Keratinocyte (primary cell): ENCODE measurements around the gene SCP2. TPM values are rescaled to one million over a fixed set of nuclear protein-coding genes. Genes with fewer than 3 reads are reported as not detected.

Source experiments
- DNase-seq: peaks from one replicate; pipeline ENCODE4 v3.0.0-alpha.2; 2011; ENCODE audit warnings: low read depth, missing footprints, low spot score
- FAIRE-seq: peaks from 2 replicates; lab custom pipeline; 2011; peaks lifted over from hg19 to GRCh38; lab: Jason Lieb, UNC
- H2AFZ ChIP-seq: 2 replicates; pipeline ENCODE4 v1.6.0; 2012; ENCODE audit warnings: low read length, control low read depth, inconsistent platforms; ENCODE audit not compliant: control insufficient read depth
- H3K27ac ChIP-seq: 2 replicates; pipeline ENCODE4 v1.5.1; 2011; ENCODE audit warnings: low read length; ENCODE audit not compliant: control insufficient read depth, insufficient read depth
- H3K27me3 ChIP-seq: 3 replicates; pipeline ENCODE4 v1.6.0; 2011; ENCODE audit warnings: low read length; ENCODE audit not compliant: control insufficient read depth, insufficient read depth; ENCODE audit errors: extremely low read depth
- H3K36me3 ChIP-seq, 2 experiments: 2 replicates in 1 of 2; 3 replicates in 1 of 2; pipeline ENCODE4 v1.5.1; 2011; ENCODE audit warnings: low read length in 2 of 2, mild to moderate bottlenecking in 1 of 2; ENCODE audit not compliant: control insufficient read depth in 2 of 2, insufficient read depth in 2 of 2; ENCODE audit errors: extremely low read depth in 1 of 2
- H3K4me1 ChIP-seq: 3 replicates; pipeline ENCODE4 v1.5.1; 2011; ENCODE audit warnings: low read length; ENCODE audit not compliant: control insufficient read depth, insufficient read depth; ENCODE audit errors: extremely low read depth
- H3K4me2 ChIP-seq: 3 replicates; pipeline ENCODE4 v1.6.0; 2011; ENCODE audit warnings: low read depth, low read length; ENCODE audit not compliant: control insufficient read depth, insufficient read depth; ENCODE audit errors: extremely low read depth
- H3K4me3 ChIP-seq, 3 experiments: fragments of 200-600 bp in 1 of 3; sonication (generic) in 1 of 3; 2 replicates in 2 of 3; 3 replicates in 1 of 3; pipeline ENCODE4 v1.5.1; 2011 to 2016; ENCODE audit warnings: low read length in 3 of 3, mild to moderate bottlenecking in 3 of 3, control low read depth in 2 of 3, inconsistent platforms in 1 of 3, low read depth in 1 of 3, mixed read lengths in 1 of 3, mixed run types in 1 of 3, moderate library complexity in 1 of 3; ENCODE audit not compliant: control insufficient read depth in 2 of 3, insufficient read depth in 2 of 3; ENCODE audit errors: extremely low read depth in 1 of 3
- H3K79me2 ChIP-seq: 2 replicates; pipeline ENCODE4 v1.6.0; 2012; ENCODE audit warnings: low read length; ENCODE audit not compliant: control insufficient read depth, insufficient read depth
- H3K9ac ChIP-seq: 3 replicates; pipeline ENCODE4 v1.6.0; 2011; ENCODE audit warnings: low read length; ENCODE audit not compliant: control insufficient read depth, insufficient read depth; ENCODE audit errors: extremely low read depth
- H3K9me1 ChIP-seq: 3 replicates; pipeline ENCODE4 v1.6.0; 2011; ENCODE audit warnings: low read length; ENCODE audit not compliant: control insufficient read depth, insufficient read depth; ENCODE audit errors: extremely low read depth
- H3K9me3 ChIP-seq: 2 replicates; pipeline ENCODE4 v1.5.1; 2012; ENCODE audit warnings: low read depth, low read length; ENCODE audit not compliant: control insufficient read depth
- H4K20me1 ChIP-seq: 3 replicates; pipeline ENCODE4 v1.6.0; 2011; ENCODE audit warnings: low read length; ENCODE audit not compliant: control insufficient read depth, insufficient read depth; ENCODE audit errors: extremely low read depth
- CTCF ChIP-seq, 3 experiments: IDR thresholded peaks in 1 of 3; conservative IDR thresholded peaks in 1 of 3; optimal IDR thresholded peaks in 1 of 3; 2 replicates in 2 of 3; 3 replicates in 1 of 3; pipeline versions ENCODE3 to v1.5.1; 2011; ENCODE audit warnings: low read length in 3 of 3, mild to moderate bottlenecking in 3 of 3, moderate library complexity in 2 of 3, control low read depth in 1 of 3, inconsistent platforms in 1 of 3; ENCODE audit not compliant: insufficient read depth in 2 of 3; ENCODE audit errors: extremely low read depth in 1 of 3
- EZH2 ChIP-seq: IDR thresholded peaks from one replicate; pipeline ENCODE4 v1.6.1; 2012; ENCODE audit warnings: inconsistent platforms, mild to moderate bottlenecking, low read length, moderate library complexity
- dilution Hi-C: fragments of 300-500 bp; cut with MboI; formaldehyde crosslinking; loops from one replicate; pipeline ENCODE4 v1.7.0; 2020; ENCODE audit warnings: low sequenced_read_pairs; ENCODE audit not compliant: extremely low pct_ligation_motif_present
- polyA plus RNA-seq, 5 experiments: library from polyadenylated mRNA; depleted of rRNA in 3 of 5; stranded (reverse) in 3 of 5; stranded (forward) in 1 of 5; unstranded in 1 of 5; fragments of >200 nt; gene quantifications; 1 replicate in 1 of 5; 2 replicates in 3 of 5; 3 replicates in 1 of 5; pipeline versions ENCODE4 v1.2.1 to v1.2.3, GENCODE V29; 2011 to 2012; ENCODE audit warnings: missing spikeins in 2 of 5, low read depth in 1 of 5, low replicate concordance in 1 of 5

SCP2 gene
- polyA plus RNA-seq, 1 donor (not counting 4 experiments of a cell fraction or from before 2014, with no cell fraction given): 116 TPM

- Histone ChIP-seq H3K27ac (no peak overlapping the region), H4K20me1 (no peaks in the 10 kb centered on the region), H2AFZ (no peak overlapping the region), H3K9me3 (no peaks in the 10 kb centered on the region), H3K79me2 (no peaks in the 10 kb centered on the region), H3K27me3 (no peaks in the 10 kb centered on the region), H3K4me2 (no peak overlapping the region), H3K9me1 (no peaks in the 10 kb centered on the region), H3K4me1 (no peaks in the 10 kb centered on the region), H3K9ac (no peak overlapping the region), H3K4me3 (no peak overlapping the region), H3K36me3 (peaks cover 3 to 9% of the 10 kb centered on the region in 2 experiments)
- FAIRE-seq: no peak
- dilution Hi-C loops: no loop called here
- TF ChIP-seq CTCF (optimal IDR thresholded peaks at IDR 0.05 in 1 of 3, IDR thresholded peaks at IDR 0.05 in 1 of 3, conservative IDR thresholded peaks at IDR 0.05 in 1 of 3; ENCODE audit: extremely low read depth in 1 of 3, insufficient read depth in 2 of 3, low read length in 3 of 3) (no peak), EZH2 (no peak)
- no peak for DNase-seq
These were observed 26.7 kb upstream of the SCP2 start for GRCh38 chr1:52900402-52900801.

- Histone ChIP-seq H3K4me1 (no peaks in the 10 kb centered on the region), H3K36me3 (peaks cover 2 to 9% of the 10 kb centered on the region in 2 experiments)
These were observed 25.7 kb upstream of the SCP2 start for GRCh38 chr1:52901384-52901783.

More at GRCh38 chr1:52901384-52901783, 25.7 kb upstream of the SCP2 start:
- DNase-seq: no peak
- no peak overlapping the region for H3K4me3 ChIP-seq
- H3K27me3 ChIP-seq: no peaks in the 10 kb centered on the region
- no peaks in the 10 kb centered on the region for H3K9me1 ChIP-seq
- H4K20me1 ChIP-seq: no peaks in the 10 kb centered on the region
- H3K79me2 ChIP-seq: no peaks in the 10 kb centered on the region
- H3K9me3 ChIP-seq: no peaks in the 10 kb centered on the region
- dilution Hi-C loops: no loop called here
- no peak for FAIRE-seq
- H2AFZ ChIP-seq: no peak overlapping the region
- TF ChIP-seq CTCF (optimal IDR thresholded peaks at IDR 0.05 in 1 of 3, IDR thresholded peaks at IDR 0.05 in 1 of 3, conservative IDR thresholded peaks at IDR 0.05 in 1 of 3; ENCODE audit: extremely low read depth in 1 of 3, insufficient read depth in 2 of 3, low read length in 3 of 3) (no peak), EZH2 (no peak)
- no peak overlapping the region for H3K27ac ChIP-seq
- H3K9ac ChIP-seq: no peak overlapping the region
- no peak overlapping the region for H3K4me2 ChIP-seq
